HS-27A (cell line): ENCODE results near the gene CDIPT.
"Not testable (repeated sequence)": the region's sequence is repeated elsewhere in the genome, so short reads cannot be mapped to it uniquely, and the experiment has no call there.

Source experiments
- DNase-seq: peaks from one replicate; pipeline ENCODE4 v3.0.0-alpha.2; 2012; ENCODE audit warnings: low read depth, missing footprints

Gene CDIPT

GRCh38 chr16:29858149-29858849, 4.7 kb downstream of the CDIPT start:
- no peak for DNase-seq

GRCh38 chr16:29857133-29857760, 5.8 kb downstream of the CDIPT start:
- DNase-seq, result no peak

GRCh38 chr16:29854520-29855100, 8.4 kb downstream of the CDIPT start:
- DNase-seq, result no peak

GRCh38 chr16:29852654-29853053, 10.4 kb downstream of the CDIPT start:
- no peak for DNase-seq

GRCh38 chr16:29850998-29851397, 12.0 kb downstream of the CDIPT start:
- DNase-seq, result no peak

- DNase-seq, result no peak
These were observed 13.5 kb downstream of the CDIPT start for GRCh38 chr16:29849505-29849904.

GRCh38 chr16:29848420-29849297, 14.4 kb downstream of the CDIPT start:
- DNase-seq, result peak; percentile 26

- no peak for DNase-seq
These were observed 17.4 kb downstream of the CDIPT start for GRCh38 chr16:29845656-29846055.

GRCh38 chr16:29844575-29845331, 18.3 kb downstream of the CDIPT start:
- no peak for DNase-seq

- no peak for DNase-seq
These were observed 19.1 kb downstream of the CDIPT start for GRCh38 chr16:29843931-29844330.

GRCh38 chr16:29842732-29843346, 20.2 kb downstream of the CDIPT start:
- DNase-seq, result no peak

- DNase-seq, result no peak
These were observed 21.4 kb downstream of the CDIPT start for GRCh38 chr16:29841631-29842030.

- DNase-seq, result no peak
These were observed 22.8 kb downstream of the CDIPT start for GRCh38 chr16:29840240-29840639.

- no peak for DNase-seq
These were observed 23.2 kb downstream of the CDIPT start for GRCh38 chr16:29839822-29840221.

- DNase-seq, result no peak
These were observed 25.2 kb downstream of the CDIPT start for GRCh38 chr16:29837841-29838240.

- no peak for DNase-seq
These were observed 26.4 kb downstream of the CDIPT start for GRCh38 chr16:29836623-29837022.

- DNase-seq, result no peak
These were observed 27.1 kb downstream of the CDIPT start for GRCh38 chr16:29835926-29836325.

- no peak for DNase-seq
These were observed 28.9 kb downstream of the CDIPT start for GRCh38 chr16:29834079-29834478.

- not testable (repeated sequence) for DNase-seq
These were observed 29.8 kb downstream of the CDIPT start for GRCh38 chr16:29833219-29833618.

- no peak for DNase-seq
These were observed 31.5 kb downstream of the CDIPT start for GRCh38 chr16:29831490-29831889.

- no peak for DNase-seq
These were observed 32.3 kb downstream of the CDIPT start for GRCh38 chr16:29830774-29831173.
